IPS DF 19.7 (cell line): Measurements from ENCODE around the gene AURKB.

ENCODE experiments used
- DNase-seq: peaks from one replicate; pipeline ENCODE4 v3.0.0-alpha.2; 2013; ENCODE audit warnings: low read depth, low spot score

AURKB gene

GRCh38 chr17:8161289-8162232 lies 48.8 kb downstream of the AURKB start:
- DNase-seq = no peak

- DNase-seq = no peak
These were observed 49.6 kb downstream of the AURKB start for GRCh38 chr17:8160741-8161221.

- no peak for DNase-seq
These were observed 50.2 kb downstream of the AURKB start for GRCh38 chr17:8160224-8160577.

GRCh38 chr17:8159459-8160223 lies 50.7 kb downstream of the AURKB start:
- no peak for DNase-seq

- no peak for DNase-seq
These were observed 51.4 kb downstream of the AURKB start for GRCh38 chr17:8159032-8159400.

GRCh38 chr17:8158267-8159031 lies 51.9 kb downstream of the AURKB start:
- no peak for DNase-seq

GRCh38 chr17:8156246-8156992 lies 54.0 kb downstream of the AURKB start:
- DNase-seq = peak; percentile 100

GRCh38 chr17:8155996-8156245 lies 54.5 kb downstream of the AURKB start:
- DNase-seq = no peak

- DNase-seq = no peak
These were observed 55.0 kb downstream of the AURKB start for GRCh38 chr17:8155231-8155995.
